K562 (cell line): ENCODE results near the gene SKAP2. TPM values are rescaled to one million over a fixed set of nuclear protein-coding genes. Genes with fewer than 3 reads are reported as not detected.

Source experiments
- BHLHE40 ChIP-seq: IDR thresholded peaks from 2 replicates; pipeline ENCODE4 v1.6.1; 2011; ENCODE audit warnings: low read length, improper control_type of control experiment
- BRCA1 ChIP-seq, 2 experiments: fragments of 450-650 bp in 1 of 2; sonication (generic) in 1 of 2; formaldehyde crosslinking in 1 of 2; IDR thresholded peaks; 2 replicates each; pipeline versions ENCODE4 v1.5.0 to v1.6.1; 2017 to 2020; ENCODE audit warnings: mild to moderate bottlenecking in 1 of 2, missing genetic modification reagents in 1 of 2
- CBX5 ChIP-seq: IDR thresholded peaks from 2 replicates; pipeline ENCODE4 v1.6.1; 2014; ENCODE audit warnings: low read depth, borderline replicate concordance
- CEBPG ChIP-seq, 3 experiments: fragments of 200-800 bp in 1 of 3; sonication (Bioruptor generic) in 1 of 3; sonication (generic) in 1 of 3; formaldehyde crosslinking in 1 of 3; IDR thresholded peaks in 2 of 3; conservative IDR thresholded peaks in 1 of 3; 2 replicates each; pipeline versions ENCODE4 v1.6.1 to v1.8.0; 2016 to 2022; ENCODE audit warnings: missing compliant biosample characterization in 2 of 3, missing genetic modification characterization in 2 of 3, mild to moderate bottlenecking in 1 of 3, missing genetic modification reagents in 1 of 3
- E2F3 ChIP-seq: fragments of 250-450 bp; sonication (Bioruptor Pico); IDR thresholded peaks from 2 replicates; pipeline ENCODE4 v1.4.0; 2020; ENCODE audit warnings: mild to moderate bottlenecking
- EP300 ChIP-seq: IDR thresholded peaks from 2 replicates; pipeline ENCODE4 v1.6.1; 2012; ENCODE audit warnings: low read length, improper control_type of control experiment
- ETV6 ChIP-seq, 3 experiments: fragments of 150-350 bp in 1 of 3; sonication (generic) in 1 of 3; formaldehyde crosslinking in 1 of 3; IDR thresholded peaks; 2 replicates each; pipeline versions ENCODE4 v1.6.1 to v1.8.0; 2014 to 2022; ENCODE audit warnings: borderline replicate concordance in 2 of 3, low read depth in 2 of 3, antibody characterized with exemption in 1 of 3, low read length in 1 of 3, mild to moderate bottlenecking in 1 of 3, missing genetic modification reagents in 1 of 3
- KDM1A ChIP-seq, 2 experiments: fragments of 450-650 bp; IDR thresholded peaks; 2 replicates each; pipeline ENCODE4 v1.6.1; 2016; ENCODE audit warnings: mild to moderate bottlenecking in 2 of 2
- MEIS2 ChIP-seq: fragments of 450-650 bp; IDR thresholded peaks from 2 replicates; pipeline ENCODE4 v1.6.1; 2014; ENCODE audit warnings: mild to moderate bottlenecking; ENCODE audit not compliant: partially characterized antibody
- NCOR1 ChIP-seq: fragments of 450-650 bp; IDR thresholded peaks from 2 replicates; pipeline ENCODE4 v1.6.1; 2016; ENCODE audit warnings: mild to moderate bottlenecking, moderate library complexity
- RB1 ChIP-seq: fragments of 450-650 bp; IDR thresholded peaks from 2 replicates; pipeline ENCODE4 v1.6.1; 2017; ENCODE audit warnings: low read depth, mild to moderate bottlenecking
- RNF2 ChIP-seq: sonication (generic); IDR thresholded peaks from 2 replicates; pipeline ENCODE4 v1.6.1; 2016
- SIN3B ChIP-seq: fragments of 450-650 bp; IDR thresholded peaks from 2 replicates; pipeline ENCODE4 v1.6.1; 2017; ENCODE audit warnings: low read depth, mild to moderate bottlenecking, moderate library complexity
- SMAD3 ChIP-seq: fragments of 450-650 bp; formaldehyde crosslinking; conservative IDR thresholded peaks from 2 replicates; pipeline ENCODE4 v1.4.0; 2020; ENCODE audit warnings: mild to moderate bottlenecking
- TCF3 ChIP-seq: sonication (generic); formaldehyde crosslinking; IDR thresholded peaks from 2 replicates; pipeline ENCODE4 v1.4.0; 2020; ENCODE audit warnings: mild to moderate bottlenecking, missing genetic modification reagents
- THRB ChIP-seq: fragments of 450-650 bp; formaldehyde crosslinking; conservative IDR thresholded peaks from 2 replicates; pipeline ENCODE4 v1.4.0; 2022; ENCODE audit warnings: mild to moderate bottlenecking, missing genetic modification characterization
- ZEB2 ChIP-seq: fragments of 450-650 bp; IDR thresholded peaks from 2 replicates; pipeline ENCODE4 v1.6.1; 2016
- ZNF121 ChIP-seq: sonication (generic); formaldehyde crosslinking; conservative IDR thresholded peaks from 2 replicates; pipeline ENCODE4 v1.8.0; 2022; ENCODE audit warnings: missing genetic modification reagents
- ZNF586 ChIP-seq: fragments of 450-650 bp; formaldehyde crosslinking; conservative IDR thresholded peaks from 2 replicates; pipeline ENCODE4 v1.4.0; 2020; ENCODE audit warnings: mild to moderate bottlenecking, moderate library complexity
- polyA plus RNA-seq, 8 experiments: library from polyadenylated mRNA; depleted of rRNA in 4 of 8; stranded (reverse) in 5 of 8; unstranded in 3 of 8; fragments of >200 nt; fragmentation: Nextera tagmentation in 2 of 8; fragmentation: Illumina TruSeq in 1 of 8; extraction: Ambion mirVana in 2 of 8; extraction: Trizol in 1 of 8; gene quantifications; 2 replicates each; pipeline versions ENCODE4 v1.2.1 to v1.2.3, GENCODE V29; 2011 to 2014; ENCODE audit warnings: inconsistent platforms in 1 of 8, missing spikeins in 1 of 8
- total RNA-seq, 7 experiments: library from RNA; depleted of rRNA in 6 of 7; stranded (reverse); fragments of >200 nt in 6 of 7; fragmentation: Illumina TruSeq in 2 of 7; extraction: Trizol in 2 of 7; gene quantifications; 2 replicates each; pipeline versions ENCODE4 v1.2.1 to v1.2.3, GENCODE V29; 2011 to 2021; ENCODE audit warnings: low replicate concordance in 1 of 7
- TF ChIP-seq, protein P1 (sequence below): fragments of 250-450 bp; sonication (Bioruptor Pico); IDR thresholded peaks from 2 replicates; pipeline ENCODE4 v1.4.0; 2020; ENCODE audit warnings: mild to moderate bottlenecking, moderate library complexity, borderline replicate concordance
- TF ChIP-seq, protein P2 (sequence below), 2 experiments: fragments of 150-350 bp in 1 of 2; IDR thresholded peaks; 2 replicates each; pipeline ENCODE4 v1.6.1; 2012 to 2016; ENCODE audit warnings: low read depth in 2 of 2, low read length in 2 of 2, mild to moderate bottlenecking in 1 of 2, moderate library complexity in 1 of 2

Gene SKAP2
- total and polyA plus RNA-seq, 9 of the 15 experiments (the other 6 are each of a cell fraction or from before 2014, with no cell fraction given) = 4.2 to 11.7 (median 8.3) TPM

DNA sequence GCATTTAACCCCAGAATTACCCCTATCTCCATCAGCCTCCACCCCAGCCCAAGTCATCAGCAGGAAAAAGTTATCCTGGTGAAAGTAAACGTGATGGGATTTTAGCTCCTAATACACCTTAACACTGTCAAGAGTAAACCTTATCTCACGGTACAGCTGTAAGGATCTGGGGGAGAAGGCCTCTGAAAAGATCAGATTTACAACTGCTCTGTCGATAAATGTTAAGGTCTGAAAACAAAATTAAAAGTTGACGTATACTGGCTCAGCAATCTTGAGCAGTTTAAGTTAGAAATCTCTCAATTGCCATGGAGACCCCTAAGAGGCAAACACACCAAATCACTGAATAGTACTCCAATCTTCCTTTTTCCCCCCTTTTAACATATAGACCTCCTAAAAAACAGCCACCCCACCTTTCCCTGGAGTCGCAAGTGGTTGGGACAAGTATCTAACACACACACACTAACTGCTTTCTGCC is 6.1 kb downstream of the SKAP2 start (continued):
- TF ChIP-seq, protein P1, sequence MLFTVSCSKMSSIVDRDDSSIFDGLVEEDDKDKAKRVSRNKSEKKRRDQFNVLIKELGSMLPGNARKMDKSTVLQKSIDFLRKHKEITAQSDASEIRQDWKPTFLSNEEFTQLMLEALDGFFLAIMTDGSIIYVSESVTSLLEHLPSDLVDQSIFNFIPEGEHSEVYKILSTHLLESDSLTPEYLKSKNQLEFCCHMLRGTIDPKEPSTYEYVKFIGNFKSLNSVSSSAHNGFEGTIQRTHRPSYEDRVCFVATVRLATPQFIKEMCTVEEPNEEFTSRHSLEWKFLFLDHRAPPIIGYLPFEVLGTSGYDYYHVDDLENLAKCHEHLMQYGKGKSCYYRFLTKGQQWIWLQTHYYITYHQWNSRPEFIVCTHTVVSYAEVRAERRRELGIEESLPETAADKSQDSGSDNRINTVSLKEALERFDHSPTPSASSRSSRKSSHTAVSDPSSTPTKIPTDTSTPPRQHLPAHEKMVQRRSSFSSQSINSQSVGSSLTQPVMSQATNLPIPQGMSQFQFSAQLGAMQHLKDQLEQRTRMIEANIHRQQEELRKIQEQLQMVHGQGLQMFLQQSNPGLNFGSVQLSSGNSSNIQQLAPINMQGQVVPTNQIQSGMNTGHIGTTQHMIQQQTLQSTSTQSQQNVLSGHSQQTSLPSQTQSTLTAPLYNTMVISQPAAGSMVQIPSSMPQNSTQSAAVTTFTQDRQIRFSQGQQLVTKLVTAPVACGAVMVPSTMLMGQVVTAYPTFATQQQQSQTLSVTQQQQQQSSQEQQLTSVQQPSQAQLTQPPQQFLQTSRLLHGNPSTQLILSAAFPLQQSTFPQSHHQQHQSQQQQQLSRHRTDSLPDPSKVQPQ (CRISPR knock-in tag) = no peak
- TF ChIP-seq, protein P2, sequence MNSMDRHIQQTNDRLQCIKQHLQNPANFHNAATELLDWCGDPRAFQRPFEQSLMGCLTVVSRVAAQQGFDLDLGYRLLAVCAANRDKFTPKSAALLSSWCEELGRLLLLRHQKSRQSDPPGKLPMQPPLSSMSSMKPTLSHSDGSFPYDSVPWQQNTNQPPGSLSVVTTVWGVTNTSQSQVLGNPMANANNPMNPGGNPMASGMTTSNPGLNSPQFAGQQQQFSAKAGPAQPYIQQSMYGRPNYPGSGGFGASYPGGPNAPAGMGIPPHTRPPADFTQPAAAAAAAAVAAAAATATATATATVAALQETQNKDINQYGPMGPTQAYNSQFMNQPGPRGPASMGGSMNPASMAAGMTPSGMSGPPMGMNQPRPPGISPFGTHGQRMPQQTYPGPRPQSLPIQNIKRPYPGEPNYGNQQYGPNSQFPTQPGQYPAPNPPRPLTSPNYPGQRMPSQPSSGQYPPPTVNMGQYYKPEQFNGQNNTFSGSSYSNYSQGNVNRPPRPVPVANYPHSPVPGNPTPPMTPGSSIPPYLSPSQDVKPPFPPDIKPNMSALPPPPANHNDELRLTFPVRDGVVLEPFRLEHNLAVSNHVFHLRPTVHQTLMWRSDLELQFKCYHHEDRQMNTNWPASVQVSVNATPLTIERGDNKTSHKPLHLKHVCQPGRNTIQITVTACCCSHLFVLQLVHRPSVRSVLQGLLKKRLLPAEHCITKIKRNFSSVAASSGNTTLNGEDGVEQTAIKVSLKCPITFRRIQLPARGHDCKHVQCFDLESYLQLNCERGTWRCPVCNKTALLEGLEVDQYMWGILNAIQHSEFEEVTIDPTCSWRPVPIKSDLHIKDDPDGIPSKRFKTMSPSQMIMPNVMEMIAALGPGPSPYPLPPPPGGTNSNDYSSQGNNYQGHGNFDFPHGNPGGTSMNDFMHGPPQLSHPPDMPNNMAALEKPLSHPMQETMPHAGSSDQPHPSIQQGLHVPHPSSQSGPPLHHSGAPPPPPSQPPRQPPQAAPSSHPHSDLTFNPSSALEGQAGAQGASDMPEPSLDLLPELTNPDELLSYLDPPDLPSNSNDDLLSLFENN (IDR thresholded peaks at IDR 0.05; ENCODE audit: low read depth in 2 of 2, low read length in 2 of 2) = 0 out of 4 replicates have a peak, but pooled peaks of 1 of the 2 experiments have one; percentile 23
- TF ChIP-seq ZEB2 = peak; percentile 43; the same call in 1 of the 2 replicates
- TF ChIP-seq RNF2 = 0 out of 2 replicates have a peak, but pooled peaks have one; percentile 8
- TF ChIP-seq ETV6 (IDR thresholded peaks at IDR 0.05; ENCODE audit: borderline replicate concordance in 1 of 2, low read depth in 2 of 2, low read length in 1 of 2) = no peak
- no peak for TF ChIP-seq ETV6 (CRISPR knock-in tag; IDR thresholded peaks at IDR 0.05; ENCODE audit: borderline replicate concordance)
- TF ChIP-seq EP300 = peak; percentile 61; the same call in 1 of the 2 replicates
- TF ChIP-seq TCF3 (CRISPR knock-in tag) = peak; percentile 69
- TF ChIP-seq KDM1A (IDR thresholded peaks at IDR 0.05) = peak; percentile 76 to 84
- no peak for TF ChIP-seq ZNF586 (CRISPR knock-in tag)
- peak; percentile 36; the same call in 1 of the 2 replicates for TF ChIP-seq BHLHE40
- no peak for TF ChIP-seq THRB (CRISPR knock-in tag)
- TF ChIP-seq E2F3 (CRISPR knock-in tag) = no peak
- no peak for TF ChIP-seq ZNF121
- peak; percentile 45; the same call in 1 of the 2 replicates for TF ChIP-seq SMAD3 (CRISPR knock-in tag)
- TF ChIP-seq CEBPG (CRISPR knock-in tag; IDR thresholded peaks at IDR 0.05) = no peak
- TF ChIP-seq CEBPG (tag; conservative IDR thresholded peaks at IDR 0.05 in 1 of 2, IDR thresholded peaks at IDR 0.05 in 1 of 2) = no peak
- TF ChIP-seq RB1 = no peak
- TF ChIP-seq CBX5 = no peak
- no peak for TF ChIP-seq SIN3B
- TF ChIP-seq BRCA1 (IDR thresholded peaks at IDR 0.05) = no peak
- TF ChIP-seq BRCA1 (CRISPR knock-in tag; IDR thresholded peaks at IDR 0.05) = no peak
- peak; percentile 36 for TF ChIP-seq MEIS2
- TF ChIP-seq NCOR1 = peak; percentile 67
